Measurements from ENCODE around the gene CPN2. TPM values are rescaled to one million over a fixed set of nuclear protein-coding genes. Genes with fewer than 3 reads are reported as not detected.

CPN2 gene
- total and polyA plus RNA-seq, 2 of the 13 experiments (the other 11 are each of a cell fraction or from before 2014, with no cell fraction given), result 26.7 to 27.7 TPM

- TF ChIP-seq ZNF503 (CRISPR knock-in tag; IDR thresholded peaks at IDR 0.05), result peak; percentile 65
- no peak for TF ChIP-seq SP2 (CRISPR knock-in tag; IDR thresholded peaks at IDR 0.05)
- peak; percentile 34; the same call in 1 of the 2 replicates for TF ChIP-seq ZBTB26 (CRISPR knock-in tag; IDR thresholded peaks at IDR 0.05; ENCODE audit: borderline replicate concordance)
- no peak for TF ChIP-seq TRIM22 (IDR thresholded peaks at IDR 0.05)
- TF ChIP-seq ZNF609 (CRISPR knock-in tag; IDR thresholded peaks at IDR 0.05; ENCODE audit: borderline replicate concordance), result peak; percentile 61; the same call in 1 of the 2 replicates
- peak; percentile 38; the same call in 1 of the 2 replicates for TF ChIP-seq POGZ (CRISPR knock-in tag; IDR thresholded peaks at IDR 0.05)
- TF ChIP-seq ZNF709 (CRISPR knock-in tag; IDR thresholded peaks at IDR 0.05), result peak; percentile 65; the same call in 1 of the 2 replicates
- TF ChIP-seq MAFF (IDR thresholded peaks at IDR 0.05; ENCODE audit: low read depth, low read length), result no peak
- TF ChIP-seq ZNF547 (CRISPR knock-in tag; IDR thresholded peaks at IDR 0.05), result peak; percentile 74; the same call in 1 of the 2 replicates
- TF ChIP-seq MAZ (IDR thresholded peaks at IDR 0.05; ENCODE audit: borderline replicate concordance, low read depth, low read length), result no peak
- no peak; the same call in 1 of the 2 replicates for TF ChIP-seq MAZ (CRISPR knock-in tag; IDR thresholded peaks at IDR 0.05; ENCODE audit: low read depth)
- peak; percentile 40; the same call in 1 of the 2 replicates for TF ChIP-seq ZNF225 (CRISPR knock-in tag; IDR thresholded peaks at IDR 0.05)
- TF ChIP-seq KLF11 (CRISPR knock-in tag; IDR thresholded peaks at IDR 0.05), result no peak
These were observed at the start of gene CPN2 (continued) for GRCh38 chr3:194351080-194351672.
